A673 (cell line): ENCODE measurements around the gene KCNJ5. TPM values are rescaled to one million over a fixed set of nuclear protein-coding genes. Genes with fewer than 3 reads are reported as not detected.
A peak's percentile ranks its signal among the peaks of the same experiment; 100 is the strongest.

ENCODE experiments used
- BruUV-seq: library from RNA; stranded (reverse); fragments of 400-500 nt; replicated peaks from 2 replicates; lab custom pipeline; 2021; lab: Mats Ljungman, UMichigan
- CTCF ChIA-PET: fragments of 300-600 bp; sonication (Branson Sonifier 250); formaldehyde crosslinking; loops from one replicate; lab custom pipeline; 2022; ENCODE audit warnings: antibody characterized with exemption; lab: Charles Lee
- POLR2A ChIA-PET: fragments of 300-600 bp; sonication (Branson Sonifier 250); formaldehyde crosslinking; loops from one replicate; lab custom pipeline; 2022; ENCODE audit warnings: antibody characterized with exemption; ENCODE audit not compliant: low non-redundant PET; lab: Charles Lee
- DNase-seq: peaks from one replicate; pipeline ENCODE4 v3.0.0-alpha.2; 2015; ENCODE audit warnings: low spot score
- H3K27ac ChIP-seq: fragments of 200-600 bp; sonication (generic); 2 replicates; pipeline ENCODE4 v1.5.1; 2016; ENCODE audit warnings: mixed run types, low read depth, mild to moderate bottlenecking, mixed read lengths, antibody characterized with exemption, low read length; ENCODE audit not compliant: poor library complexity, severe bottlenecking
- H3K27me3 ChIP-seq: fragments of 200-600 bp; sonication (generic); replicated peaks from 2 replicates; pipeline ENCODE4 v1.6.1; 2017; ENCODE audit warnings: mixed run types, low read depth, mild to moderate bottlenecking, mixed read lengths, antibody characterized with exemption, low read length; ENCODE audit not compliant: insufficient read depth, poor library complexity
- H3K36me3 ChIP-seq: fragments of 200-600 bp; sonication (generic); 2 replicates; pipeline ENCODE4 v1.6.1; 2016; ENCODE audit warnings: mixed run types, mild to moderate bottlenecking, mixed read lengths, antibody characterized with exemption, low read length; ENCODE audit not compliant: insufficient read depth, poor library complexity, severe bottlenecking
- H3K4me1 ChIP-seq: fragments of 200-600 bp; sonication (generic); 2 replicates; pipeline ENCODE4 v1.6.1; 2017; ENCODE audit warnings: mixed run types, mild to moderate bottlenecking, mixed read lengths, antibody characterized with exemption, low read length; ENCODE audit not compliant: insufficient read depth, poor library complexity, severe bottlenecking
- H3K4me3 ChIP-seq: fragments of 200-600 bp; sonication (generic); 2 replicates; pipeline ENCODE4 v1.5.1; 2016; ENCODE audit warnings: low read depth, mixed run types, mild to moderate bottlenecking, mixed read lengths, low read length; ENCODE audit not compliant: poor library complexity, severe bottlenecking
- H3K9me3 ChIP-seq: fragments of 200-600 bp; sonication (generic); 2 replicates; pipeline ENCODE4 v1.6.1; 2016; ENCODE audit warnings: mixed run types, low read depth, mild to moderate bottlenecking, mixed read lengths, antibody characterized with exemption, low read length; ENCODE audit not compliant: poor library complexity, severe bottlenecking
- CTCF ChIP-seq: fragments of 300-800, 200-600 bp; sonication (generic); conservative IDR thresholded peaks from 2 replicates; pipeline ENCODE4 v1.5.1; 2017; ENCODE audit warnings: low read depth, mild to moderate bottlenecking, antibody characterized with exemption, low read length, moderate library complexity, mixed read lengths
- EZH2 ChIP-seq: fragments of 200-600 bp; sonication (generic); IDR thresholded peaks from 2 replicates; pipeline ENCODE4 v1.6.1; 2017; ENCODE audit warnings: borderline replicate concordance, low read depth, mild to moderate bottlenecking, mixed read lengths, antibody characterized with exemption, low read length; ENCODE audit not compliant: poor library complexity, severe bottlenecking
- intact Hi-C: fragments of 100-400 bp; cut with micrococcal nuclease; formaldehyde crosslinking; loops from one replicate; pipeline ENCODE4 v1.10.0; 2022; ENCODE audit not compliant: unreplicated experiment
- total RNA-seq: library from RNA; stranded (reverse); gene quantifications from 2 replicates; pipeline ENCODE4 v1.2.3, GENCODE V29; 2021

KCNJ5 gene
- total RNA-seq, 1 experiment from 2014 or later: not detected

DNA sequence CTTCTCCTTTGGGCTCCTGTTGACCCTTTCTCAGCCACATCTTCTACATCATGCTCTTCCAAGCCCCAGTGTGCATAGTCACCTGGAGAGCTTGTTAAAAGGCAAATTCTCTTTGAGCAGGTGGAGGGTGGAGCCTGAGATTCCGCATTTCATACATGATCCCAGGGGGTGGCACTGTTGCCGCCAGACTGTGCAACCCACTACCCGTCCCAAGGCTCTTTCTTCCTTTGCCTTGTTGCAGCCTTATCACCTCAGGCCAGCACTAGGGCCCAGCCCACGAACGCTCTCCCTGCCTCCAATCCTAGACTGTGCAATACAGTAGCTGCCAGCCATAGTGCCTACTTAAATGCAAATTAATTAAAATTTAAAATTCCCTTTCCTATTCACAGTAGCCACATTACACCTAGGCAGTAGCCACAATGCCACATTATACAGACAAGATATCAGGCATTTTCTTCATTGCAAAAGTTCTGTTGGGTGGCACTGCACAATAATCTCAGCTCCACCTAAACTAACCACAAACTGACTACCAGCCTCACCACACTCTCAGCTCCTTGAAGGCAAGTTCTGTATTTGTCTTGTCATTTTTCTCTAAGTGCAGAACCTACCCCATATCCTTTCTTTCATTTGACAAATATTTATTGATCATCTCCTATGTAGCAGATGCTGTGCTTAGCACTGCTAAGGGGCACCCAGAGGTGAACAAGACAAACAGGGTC lies 4.6 kb upstream of the KCNJ5 start:
- Histone ChIP-seq H3K27me3 (peaks cover 14% of the 10 kb centered on the region), H3K36me3 (no peaks in the 10 kb centered on the region), H3K4me1 (peaks cover 4% of the 10 kb centered on the region), H3K9me3 (no peaks in the 10 kb centered on the region), H3K27ac (no peak overlapping the region), H3K4me3 (no peak overlapping the region)
- TF ChIP-seq EZH2: no peak
- TF ChIP-seq CTCF: peak; percentile 53
- BruUV-seq: no TSS peak
- intact Hi-C loops: loop anchor here (5.0 to 10.0 kb wide), 2 partner anchors 446 to 478 kb away; no protein-coding TSS in a partner anchor
- peak; percentile 49 for DNase-seq
- CTCF ChIA-PET: interaction anchor here (0.6 to 3.4 kb wide), 2 partner anchors 70 to 236 kb away, joined by 3 to 69 read pairs; no protein-coding TSS in a partner anchor
- POLR2A ChIA-PET: no interaction called here

GRCh38 chr11:128888034-128888985 lies 2.8 kb upstream of the KCNJ5 start:
- no peaks in the 10 kb centered on the region for H3K9me3 ChIP-seq
- no peak overlapping the region for H3K4me3 ChIP-seq
- no peaks in the 10 kb centered on the region for H3K36me3 ChIP-seq
- peaks cover 14% of the 10 kb centered on the region for H3K27me3 ChIP-seq
- BruUV-seq: no TSS peak
- intact Hi-C loops: loop anchor here (5.0 to 10.0 kb wide), 2 partner anchors 444 to 476 kb away; no protein-coding TSS in a partner anchor
- ChIA-PET POLR2A (no interaction called here), CTCF (no interaction called here)
- peaks cover 4% of the 10 kb centered on the region for H3K4me1 ChIP-seq
- DNase-seq: no peak
- TF ChIP-seq EZH2: no peak
- TF ChIP-seq CTCF: no peak
- no peak overlapping the region for H3K27ac ChIP-seq

DNA sequence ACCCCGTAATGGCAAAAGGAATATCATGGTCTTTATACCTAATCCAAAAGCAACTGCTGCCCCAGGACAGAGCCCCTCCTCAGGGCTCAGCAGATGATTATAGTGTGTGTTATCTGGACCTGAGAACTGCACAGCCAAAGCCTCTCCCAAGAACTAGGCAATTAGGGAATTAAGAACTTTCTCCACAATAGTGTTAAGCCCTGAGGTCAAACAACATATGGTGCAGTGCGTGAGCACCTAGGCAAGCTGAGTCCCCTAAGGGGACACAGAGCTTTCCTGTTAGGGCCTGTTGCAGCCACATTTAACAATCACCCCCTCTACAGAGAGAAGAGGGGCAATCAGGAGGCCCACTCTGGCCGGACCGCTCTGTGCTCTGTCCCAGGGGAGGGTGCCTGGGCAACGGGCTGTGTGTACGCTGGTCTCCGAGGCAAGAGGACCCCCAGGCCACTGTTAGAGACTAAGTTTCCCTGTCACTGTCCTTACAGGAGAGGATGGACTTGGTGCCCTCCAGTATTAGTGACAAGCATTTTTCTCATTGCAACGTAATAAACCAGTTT lies 1.4 kb upstream of the KCNJ5 start:
- TF ChIP-seq EZH2 (no peak), CTCF (no peak)
- POLR2A ChIA-PET: no interaction called here
- Histone ChIP-seq H3K27me3 (peaks cover 14% of the 10 kb centered on the region), H3K9me3 (no peaks in the 10 kb centered on the region), H3K4me1 (peaks cover 4% of the 10 kb centered on the region), H3K36me3 (no peaks in the 10 kb centered on the region), H3K27ac (no peak overlapping the region), H3K4me3 (no peak overlapping the region)
- DNase-seq: no peak
- intact Hi-C loops: loop anchor here (5.0 to 10.0 kb wide), 2 partner anchors 443 to 475 kb away; no protein-coding TSS in a partner anchor
- CTCF ChIA-PET: no interaction called here
- BruUV-seq: no TSS peak
